HG02870 (cell line): ENCODE results near the gene NAV2.

Experiments used
- ATAC-seq: cut with Tn5 transposase; IDR thresholded peaks from one replicate; pipeline ENCODE4 v1.9.1; 2021; ENCODE audit warnings: mild to moderate bottlenecking, moderate library complexity; ENCODE audit not compliant: unreplicated experiment

The NAV2 gene

DNA sequence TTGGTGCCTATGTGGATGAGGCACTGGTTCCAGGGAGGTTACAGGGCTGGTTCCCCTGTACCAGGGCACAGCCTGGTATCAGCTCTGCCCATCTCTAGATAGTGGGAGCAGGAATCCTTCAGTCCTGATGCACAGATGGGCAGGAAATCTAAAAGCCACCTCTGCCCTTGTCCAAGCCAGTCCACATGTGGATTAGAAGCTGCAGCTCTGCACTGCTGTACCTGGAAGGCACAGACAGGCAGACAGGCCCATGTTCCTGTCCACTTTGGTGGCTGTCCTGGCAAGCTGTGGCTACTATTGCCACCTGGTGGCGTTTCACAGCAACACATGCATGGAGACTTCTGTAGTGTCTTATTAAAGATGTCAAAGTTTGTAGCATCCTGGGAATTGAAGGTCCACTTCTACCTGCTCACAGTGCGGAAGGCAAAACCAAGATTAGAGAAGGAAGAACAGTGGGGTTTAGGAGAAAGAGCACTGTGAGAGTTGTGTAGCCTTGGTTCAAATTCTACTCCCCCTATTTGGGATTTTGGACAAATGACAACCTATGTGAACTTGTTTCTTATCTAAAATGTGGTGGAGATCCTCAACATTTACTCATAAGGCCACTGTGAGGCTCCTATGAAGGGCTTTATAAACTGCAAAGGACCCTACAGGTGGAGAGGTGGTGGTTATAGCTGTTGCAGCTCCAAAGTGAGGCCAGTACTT is 30.1 kb downstream of the NAV2 start:
- ATAC-seq = peak; percentile 90

DNA sequence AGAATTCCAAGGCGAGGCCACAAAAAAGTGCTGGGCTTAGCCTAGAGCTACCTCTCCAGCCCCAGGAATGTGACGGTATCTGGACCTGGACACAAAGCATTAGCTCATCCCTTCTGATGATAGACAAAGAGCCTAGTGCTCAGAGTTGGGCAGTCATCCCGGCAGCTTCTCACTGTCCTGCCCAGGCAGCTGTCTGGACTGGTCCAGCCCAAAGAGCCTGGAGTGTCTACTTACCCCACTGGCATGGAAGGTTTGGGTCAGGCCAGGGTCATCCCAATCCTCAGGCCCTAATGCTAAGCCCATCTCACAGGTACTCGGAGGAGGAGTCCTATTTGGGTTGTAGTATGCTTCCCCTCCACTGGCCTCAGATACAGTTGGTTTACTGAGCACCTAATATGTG is 31.0 kb downstream of the NAV2 start:
- no peak for ATAC-seq

DNA sequence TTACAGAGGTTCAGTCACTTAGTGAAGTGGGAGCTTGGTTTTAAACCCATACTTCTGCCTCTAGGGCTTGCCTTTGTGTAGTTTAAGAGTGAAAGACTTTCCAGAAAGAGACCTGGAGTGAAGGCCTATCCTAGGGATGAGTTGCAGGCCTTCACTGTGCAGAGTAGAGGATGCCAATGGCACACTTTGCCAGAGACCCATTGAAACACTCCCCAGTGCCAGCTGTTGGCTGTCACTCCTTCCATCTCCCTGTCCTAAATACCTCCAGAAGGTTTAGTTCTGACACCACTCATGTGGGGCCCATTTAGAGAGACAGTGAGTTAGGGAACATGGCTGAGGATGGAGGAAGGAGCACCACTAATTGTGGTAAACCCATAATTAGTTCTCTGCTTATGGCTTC is 31.5 kb downstream of the NAV2 start:
- ATAC-seq = no peak

DNA sequence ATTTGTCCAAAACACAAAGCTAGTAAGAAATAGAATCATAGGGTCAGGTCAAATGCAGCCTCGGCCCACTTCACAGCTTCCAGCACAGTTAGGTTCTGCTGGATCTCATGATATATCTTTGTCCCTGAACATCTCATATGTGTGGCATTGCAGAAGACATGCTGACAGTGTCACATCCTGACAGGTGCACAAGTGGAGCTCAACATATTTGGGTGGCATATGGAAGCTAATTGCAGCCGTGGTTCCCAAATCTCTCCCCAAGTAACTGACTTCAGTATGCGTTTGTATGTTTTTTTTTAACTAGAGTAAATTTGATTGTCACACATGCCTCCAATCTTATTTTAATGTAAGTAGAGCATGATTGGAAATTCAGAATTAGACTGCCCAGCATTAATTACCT is 33.4 kb downstream of the NAV2 start:
- ATAC-seq = no peak

DNA sequence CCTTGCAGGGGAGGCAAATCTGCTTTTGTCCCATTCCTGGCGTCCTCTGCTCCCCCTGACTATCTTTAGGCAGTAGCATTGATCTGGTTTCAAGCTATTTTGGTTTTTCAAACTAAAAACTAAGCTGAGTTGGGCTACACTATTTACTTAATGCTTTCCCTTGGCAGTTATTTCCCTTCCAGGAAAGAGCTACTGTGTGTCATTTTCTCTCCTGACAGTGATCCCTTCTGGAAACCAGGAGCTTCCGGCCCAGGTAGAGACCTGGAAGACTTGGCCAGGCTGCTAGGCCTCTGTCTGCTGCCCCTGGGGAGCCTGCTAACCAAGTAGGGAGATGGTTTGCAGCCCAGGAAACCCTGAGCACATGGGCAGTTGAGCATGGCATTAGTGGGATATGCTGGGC is 35.0 kb downstream of the NAV2 start:
- ATAC-seq = no peak

DNA sequence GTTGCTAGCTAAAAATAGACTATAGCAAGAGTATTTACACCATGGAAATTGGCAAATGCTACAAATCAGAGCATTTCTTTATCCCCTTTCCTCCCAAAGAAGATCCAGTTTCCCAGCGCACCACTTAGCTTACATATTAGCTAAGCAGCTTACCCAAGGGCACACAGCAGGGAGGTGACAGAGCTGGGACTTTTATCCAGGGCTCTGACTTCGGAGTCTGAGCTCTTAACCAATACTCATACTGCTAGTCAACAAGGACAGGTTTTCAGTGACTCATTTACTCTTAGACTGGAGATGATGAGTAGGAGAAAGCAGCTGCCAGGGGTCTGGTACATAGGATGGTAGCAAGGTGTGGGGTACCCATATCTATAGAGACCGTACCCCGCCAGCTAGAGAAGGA is 38.4 kb downstream of the NAV2 start:
- no peak for ATAC-seq

DNA sequence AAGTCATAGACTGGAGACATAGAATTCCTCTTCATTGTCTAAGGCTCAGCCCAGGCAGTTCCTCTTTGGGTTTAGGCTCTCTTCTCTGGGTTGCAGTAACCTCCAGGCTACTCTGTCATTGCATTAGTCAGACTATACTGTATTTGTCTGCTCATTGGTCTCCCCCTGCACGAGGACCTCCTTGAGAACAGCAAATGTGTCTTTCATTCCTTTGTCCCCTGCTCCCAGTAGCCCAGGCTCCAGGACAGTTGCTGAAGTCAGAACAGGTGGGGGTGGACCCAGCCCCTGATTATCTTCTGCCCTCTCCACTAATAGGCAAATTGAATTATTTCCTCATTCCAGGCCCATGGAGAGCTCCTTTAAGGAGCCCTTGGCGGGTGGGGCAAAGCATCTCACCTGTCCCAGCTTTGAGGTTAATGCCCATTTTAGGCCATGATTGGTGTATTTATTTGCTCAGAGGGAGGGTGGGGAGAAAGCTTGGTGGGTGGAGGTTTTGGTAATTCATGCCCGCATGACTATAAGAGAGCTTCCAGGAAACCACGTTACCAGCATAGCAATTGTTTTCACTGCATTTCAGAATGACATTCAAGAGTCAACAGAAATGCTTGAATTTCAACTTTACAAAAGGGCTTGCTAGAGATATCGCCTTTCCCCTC is 40.9 kb downstream of the NAV2 start:
- no peak for ATAC-seq

GRCh38 chr11:19756675-19757475 is 44.2 kb downstream of the NAV2 start:
- ATAC-seq = no peak

GRCh38 chr11:19759389-19759788 is 46.8 kb downstream of the NAV2 start:
- no peak for ATAC-seq

GRCh38 chr11:19762266-19762665 is 49.6 kb downstream of the NAV2 start:
- ATAC-seq = no peak

DNA sequence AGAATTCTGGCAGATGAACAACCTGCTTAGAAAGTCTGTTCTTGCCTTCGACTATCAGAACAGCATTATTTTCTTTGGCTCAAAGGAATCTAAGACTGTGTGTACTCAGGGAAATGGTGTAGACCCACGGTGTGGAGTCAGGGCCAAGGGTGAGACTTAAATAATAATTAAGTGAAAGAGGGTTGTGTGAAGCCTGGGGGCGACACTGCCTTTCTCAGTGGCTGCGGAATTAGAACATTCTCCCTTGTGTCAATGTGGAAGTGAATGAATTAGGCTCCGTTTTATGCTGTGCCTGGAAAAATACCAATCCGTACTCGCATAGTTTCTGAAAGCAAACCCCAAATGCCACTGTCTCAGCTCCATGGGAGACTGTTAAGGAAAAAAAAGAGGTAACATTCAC is 50.7 kb downstream of the NAV2 start:
- ATAC-seq = no peak

DNA sequence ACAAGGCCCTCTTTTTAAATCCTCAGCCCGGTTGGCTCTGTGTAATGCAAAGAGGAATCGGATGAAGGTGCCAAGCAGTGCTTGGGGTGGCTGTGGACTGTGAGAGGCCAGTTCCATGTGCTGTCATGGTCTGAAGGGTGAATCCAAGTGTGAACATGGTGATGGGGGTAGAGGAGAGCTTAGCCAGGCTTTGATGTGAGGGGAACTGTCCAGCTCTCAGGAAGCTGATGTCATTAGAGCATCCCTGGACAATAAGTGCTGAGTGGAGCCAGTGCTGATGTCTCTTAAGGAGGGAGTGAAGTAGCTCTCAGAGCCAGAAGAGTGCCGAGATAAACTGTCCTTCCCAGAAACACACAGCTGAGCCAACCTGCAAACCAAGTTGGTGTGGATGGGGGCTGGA is 53.6 kb downstream of the NAV2 start:
- no peak for ATAC-seq

DNA sequence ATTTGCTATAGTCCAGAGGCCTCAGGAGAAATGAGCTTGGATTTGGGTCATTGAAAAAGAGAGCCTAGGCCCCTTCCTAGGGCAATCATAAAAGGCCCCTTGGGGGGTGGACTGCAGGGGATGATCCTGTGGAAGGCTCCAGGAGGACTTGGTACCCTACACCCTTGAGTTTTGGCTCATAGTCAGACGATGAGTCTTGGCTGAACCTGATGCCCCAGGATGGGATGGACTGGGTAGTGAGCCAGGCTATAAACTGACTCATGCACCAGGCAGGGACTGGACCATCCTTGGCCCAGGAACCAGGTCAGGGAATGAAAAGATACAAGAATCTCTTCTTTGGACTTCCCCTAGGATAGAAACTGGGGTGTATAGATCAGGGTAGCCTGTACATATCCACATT is 54.2 kb downstream of the NAV2 start:
- ATAC-seq = no peak

DNA sequence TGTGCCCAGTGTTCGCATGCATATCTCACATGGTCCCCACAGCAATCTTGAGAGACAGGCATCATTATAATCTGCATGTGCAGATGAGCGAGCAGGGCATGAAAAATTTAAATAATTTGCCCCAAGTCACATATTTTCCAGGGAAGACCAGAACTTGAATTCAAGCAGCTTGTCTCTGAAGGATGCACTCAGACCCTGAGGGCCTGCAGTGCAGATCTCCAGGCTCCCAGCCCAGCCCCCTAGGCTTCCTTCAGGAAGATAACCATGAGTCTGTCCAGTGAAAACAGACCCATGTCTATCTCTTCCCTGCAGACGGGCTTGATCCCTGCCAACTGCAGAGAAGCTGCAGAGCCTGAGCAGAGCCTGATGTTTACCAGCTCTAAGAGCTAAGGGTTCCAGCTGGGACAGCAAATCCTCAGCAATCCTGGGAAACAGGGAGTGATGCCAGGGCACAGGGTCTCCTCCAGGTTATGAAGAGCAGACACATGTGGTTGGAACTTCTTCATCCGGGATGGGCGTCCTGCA is 55.1 kb downstream of the NAV2 start:
- ATAC-seq = no peak

- no peak for ATAC-seq
Measured at GRCh38 chr11:19768197-19768596, 55.6 kb downstream of the NAV2 start.

GRCh38 chr11:19768815-19769214 is 56.2 kb downstream of the NAV2 start:
- no peak for ATAC-seq

DNA sequence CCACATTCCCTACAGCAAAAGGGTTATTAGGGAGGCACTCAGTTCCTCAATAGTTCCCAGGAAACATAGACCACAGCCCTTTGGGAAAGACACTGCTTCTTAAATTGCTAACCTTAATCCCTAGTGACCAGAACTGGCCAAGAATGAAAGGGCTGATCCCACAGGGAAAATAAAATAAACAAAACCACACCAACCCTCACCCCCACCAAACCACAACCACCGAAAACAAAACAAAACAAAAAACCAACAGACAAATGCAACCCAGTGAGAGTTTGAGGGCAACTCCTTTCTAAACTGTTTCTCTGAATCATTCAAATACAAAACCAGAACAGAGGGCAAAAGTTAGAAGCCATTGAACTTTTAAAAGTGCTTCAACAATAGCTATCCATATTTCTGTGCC is 57.2 kb downstream of the NAV2 start:
- ATAC-seq = no peak

- no peak for ATAC-seq
Measured at GRCh38 chr11:19770277-19770676, 57.6 kb downstream of the NAV2 start.

DNA sequence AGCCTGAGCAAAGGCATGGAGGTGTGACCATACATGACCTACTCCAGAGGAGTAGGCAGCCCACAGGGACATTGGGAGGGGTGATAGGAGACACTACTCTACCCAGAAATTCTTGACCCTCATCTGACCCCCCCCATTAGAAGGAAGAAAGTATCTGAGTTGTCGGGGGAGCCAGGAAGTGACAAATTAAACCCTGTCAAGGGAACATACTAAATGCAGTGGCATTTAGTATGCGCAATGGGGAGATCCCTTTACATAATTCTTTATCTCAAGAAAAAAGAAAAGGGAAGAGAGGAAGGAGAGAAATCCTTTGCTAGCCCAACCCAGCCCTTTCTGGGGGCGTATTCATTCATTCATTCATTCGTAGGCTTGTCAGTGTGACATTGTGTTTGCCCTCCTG is 58.8 kb downstream of the NAV2 start:
- ATAC-seq = no peak

- no peak for ATAC-seq
Measured at GRCh38 chr11:19772480-19772879, 59.8 kb downstream of the NAV2 start.

DNA sequence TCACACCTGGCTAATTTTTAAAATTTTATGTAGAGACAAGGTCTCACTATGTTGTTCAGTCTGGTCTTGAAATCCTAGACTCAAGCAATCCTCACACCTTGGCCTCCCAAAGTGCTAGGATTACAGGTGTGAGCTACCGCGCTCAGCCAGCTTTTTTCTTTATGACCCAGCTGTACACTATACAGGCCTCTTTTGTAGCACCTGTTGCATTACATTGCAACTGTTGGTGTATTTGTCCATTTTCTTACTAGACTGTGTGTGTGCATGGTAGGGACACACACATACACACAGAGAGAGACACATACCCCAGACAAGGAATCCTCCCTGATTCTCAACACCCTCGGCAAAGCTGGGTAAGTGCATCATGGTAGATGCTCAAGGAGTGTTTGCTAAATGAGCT is 61.7 kb downstream of the NAV2 start:
- no peak for ATAC-seq
